H4 (cell line): ENCODE results near the gene GABRB1. TPM values are rescaled to one million over a fixed set of nuclear protein-coding genes. Genes with fewer than 3 reads are reported as not detected.

Source experiments
- DNase-seq: peaks from one replicate; pipeline ENCODE4 v3.0.0-alpha.2; 2015; ENCODE audit warnings: low spot score
- total RNA-seq: library from RNA; depleted of rRNA; stranded (reverse); fragments of >200 nt; shearing (Covaris generic); gene quantifications from 2 replicates; pipeline ENCODE4 v1.2.3, GENCODE V29; 2014

The GABRB1 gene
- total RNA-seq, 1 experiment from 2014 or later: 0.04 TPM

- no peak for DNase-seq
These were observed 87.0 kb downstream of the GABRB1 start for GRCh38 chr4:47118192-47118929.

DNA sequence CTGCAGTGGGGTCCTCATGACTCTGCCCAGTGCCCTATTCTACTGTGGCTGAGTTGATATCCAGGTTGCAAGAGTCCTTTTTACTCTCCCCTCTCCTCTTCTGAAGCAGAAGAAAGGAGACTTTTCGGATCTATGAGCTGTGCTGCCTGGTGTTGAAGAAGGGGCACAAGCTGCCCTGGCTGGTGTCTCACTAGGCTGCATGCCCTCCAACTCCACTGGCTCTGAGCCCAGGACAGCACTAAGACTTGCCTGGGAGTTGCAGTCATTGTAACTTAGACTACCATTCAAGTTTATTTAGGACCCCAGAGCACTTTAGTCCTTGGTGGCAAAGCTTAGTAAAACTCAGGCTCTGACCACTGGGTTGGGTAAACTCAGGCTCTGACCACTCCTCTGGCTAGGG, 89.4 kb downstream of the GABRB1 start:
- DNase-seq: no peak

- DNase-seq: peak; percentile 81
These were observed 91.4 kb downstream of the GABRB1 start for GRCh38 chr4:47122592-47123291.

DNA sequence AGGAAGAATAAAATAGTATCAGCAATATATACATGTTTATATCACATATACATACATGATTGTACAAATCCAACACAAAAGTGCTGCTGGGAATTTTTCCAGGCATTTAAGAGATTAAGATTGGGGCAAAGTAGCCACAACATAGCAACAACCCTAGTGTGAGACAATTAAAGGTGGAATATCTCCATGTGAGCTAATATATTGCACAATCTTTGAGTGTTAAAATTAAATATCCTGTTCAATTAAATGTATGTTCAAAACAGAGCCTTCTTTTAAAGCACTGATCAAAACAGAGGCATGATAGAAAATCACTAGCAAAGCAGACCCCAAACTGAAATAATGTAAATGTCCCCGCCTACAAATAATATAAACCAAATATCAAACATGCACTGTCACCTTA, 97.6 kb downstream of the GABRB1 start:
- no peak for DNase-seq

DNA sequence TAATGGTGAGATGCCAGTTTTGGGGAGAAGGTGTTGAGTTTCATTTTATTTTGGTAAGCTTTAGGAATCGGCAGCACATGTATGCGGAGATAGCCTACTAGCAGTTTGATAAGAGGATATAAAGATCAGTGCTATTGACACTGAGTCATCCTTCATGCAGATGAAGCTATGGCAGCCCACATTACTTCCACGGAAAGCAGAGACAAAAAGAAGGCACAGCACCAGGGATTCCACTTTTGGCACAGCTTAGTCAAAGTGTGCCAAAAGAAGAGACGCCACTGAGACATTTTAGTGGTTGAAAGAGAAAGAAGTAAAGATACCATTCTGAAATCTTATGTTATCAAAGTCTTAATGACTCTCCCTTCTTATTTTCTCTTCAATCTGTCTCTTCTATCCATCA, 103.8 kb downstream of the GABRB1 start:
- DNase-seq: no peak

DNA sequence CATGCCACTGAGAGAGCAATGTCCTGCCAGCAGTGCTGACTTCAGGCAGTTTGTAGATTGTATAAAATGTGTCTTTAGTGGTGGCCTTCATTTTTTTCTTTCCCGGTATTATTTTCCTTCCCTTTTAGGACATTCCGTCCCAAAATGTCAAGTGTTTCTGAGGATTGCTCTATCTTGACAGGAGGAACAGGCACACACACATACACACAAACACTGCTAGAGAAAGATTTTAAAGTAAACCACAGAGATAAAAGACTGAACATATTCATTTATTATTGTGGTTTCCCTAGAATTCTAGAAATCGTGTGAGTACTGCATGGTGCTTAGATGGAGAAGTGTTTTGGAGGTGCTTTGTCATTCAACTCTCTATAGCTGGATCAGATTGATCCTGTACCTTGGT, 111.9 kb downstream of the GABRB1 start:
- no peak for DNase-seq

- DNase-seq: peak; percentile 66
These were observed 114.3 kb downstream of the GABRB1 start for GRCh38 chr4:47145630-47146029.

DNA sequence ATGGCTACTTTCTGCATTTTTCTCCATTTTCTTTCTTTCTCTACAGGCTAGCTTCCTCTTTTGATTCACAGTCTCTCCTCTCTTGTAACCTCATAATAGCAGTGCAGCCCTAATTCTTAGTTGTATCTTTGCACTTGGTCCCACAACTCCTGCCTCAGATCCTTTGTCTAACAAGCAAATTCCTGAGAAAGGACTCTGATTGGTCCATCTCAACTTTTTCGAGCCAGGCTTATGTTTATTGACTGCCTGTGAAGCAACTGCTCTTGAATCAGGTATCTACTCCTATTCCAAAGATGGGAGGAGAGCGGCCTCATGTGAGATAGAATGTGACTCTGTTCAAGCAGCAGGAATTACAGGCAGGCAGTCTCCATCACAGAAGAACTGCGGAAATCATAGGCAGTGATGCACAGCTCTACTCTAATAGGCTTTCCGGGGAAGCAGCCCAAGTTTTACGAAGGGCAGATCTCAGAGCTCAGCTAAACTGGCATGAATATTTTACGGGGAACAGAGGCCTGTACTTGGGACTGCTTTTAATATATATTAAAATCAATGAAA, 123.5 kb downstream of the GABRB1 start:
- DNase-seq: no peak

GRCh38 chr4:47155919-47156318, 124.6 kb downstream of the GABRB1 start:
- no peak for DNase-seq

- no peak for DNase-seq
These were observed 128.7 kb downstream of the GABRB1 start for GRCh38 chr4:47160095-47160494.

DNA sequence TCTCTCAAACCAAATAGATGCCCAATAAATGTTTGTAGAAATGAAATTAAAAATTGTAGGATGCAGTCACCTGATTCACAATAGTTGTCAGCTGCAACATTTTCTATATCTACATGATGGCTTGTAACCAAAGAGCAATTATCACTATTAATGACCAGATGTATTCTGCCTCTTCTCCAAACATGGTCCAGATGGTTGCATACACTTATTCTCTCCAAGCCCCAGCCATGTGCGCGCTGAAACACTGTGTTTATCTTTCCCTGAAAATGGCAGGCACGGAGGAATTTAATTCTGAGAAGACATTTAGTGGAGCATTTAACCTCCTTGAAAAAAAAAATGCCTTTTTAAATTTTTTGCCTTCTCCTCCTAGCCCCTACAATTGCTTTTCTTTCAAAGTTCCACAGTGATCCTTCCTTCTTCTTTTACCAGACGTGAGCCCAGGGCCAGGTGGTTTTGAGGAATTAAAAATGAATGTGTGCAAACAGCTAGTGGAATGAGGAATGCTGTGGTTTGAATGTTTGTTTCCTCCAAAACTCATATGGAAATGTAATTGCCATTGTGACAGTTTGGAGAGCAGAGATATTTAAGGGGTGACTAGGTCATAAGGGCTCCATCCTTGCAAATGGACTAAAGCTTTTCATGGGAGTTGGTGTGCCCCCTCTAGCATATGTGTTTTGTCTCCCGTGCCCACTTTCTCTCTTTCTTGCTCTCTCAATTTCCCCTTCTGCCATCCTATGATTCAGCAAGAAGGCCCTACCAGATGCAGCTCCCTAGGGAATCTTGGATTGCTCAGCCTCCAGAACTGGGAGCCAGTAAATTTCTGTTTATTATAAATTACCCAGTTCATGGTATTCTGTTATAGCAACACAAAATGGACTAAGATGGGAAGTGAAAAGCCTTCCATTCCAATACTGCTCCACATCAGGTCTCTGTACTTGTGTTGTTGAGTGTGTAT, 136.0 kb downstream of the GABRB1 start:
- peak; percentile 24 for DNase-seq

- no peak for DNase-seq
These were observed 152.7 kb downstream of the GABRB1 start for GRCh38 chr4:47184083-47184482.

DNA sequence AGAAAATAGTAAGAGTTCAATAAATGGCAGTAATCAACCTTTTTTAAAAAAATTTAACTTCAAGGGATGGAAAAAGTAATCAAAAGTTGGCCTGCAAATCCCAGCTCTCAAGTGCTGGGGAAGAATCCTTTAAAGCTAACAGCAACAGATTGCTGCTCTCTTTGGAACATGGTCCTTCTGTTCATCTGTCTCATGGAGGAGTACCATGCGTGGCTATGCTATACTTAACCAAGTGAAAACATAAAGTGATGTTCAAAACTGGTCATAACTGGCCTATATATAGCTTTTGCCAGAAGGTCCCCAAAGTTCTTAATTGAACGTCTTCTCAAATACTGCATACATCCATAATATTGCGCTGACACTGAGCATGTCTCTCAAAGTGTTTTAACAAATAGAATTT, 154.4 kb downstream of the GABRB1 start:
- no peak for DNase-seq

DNA sequence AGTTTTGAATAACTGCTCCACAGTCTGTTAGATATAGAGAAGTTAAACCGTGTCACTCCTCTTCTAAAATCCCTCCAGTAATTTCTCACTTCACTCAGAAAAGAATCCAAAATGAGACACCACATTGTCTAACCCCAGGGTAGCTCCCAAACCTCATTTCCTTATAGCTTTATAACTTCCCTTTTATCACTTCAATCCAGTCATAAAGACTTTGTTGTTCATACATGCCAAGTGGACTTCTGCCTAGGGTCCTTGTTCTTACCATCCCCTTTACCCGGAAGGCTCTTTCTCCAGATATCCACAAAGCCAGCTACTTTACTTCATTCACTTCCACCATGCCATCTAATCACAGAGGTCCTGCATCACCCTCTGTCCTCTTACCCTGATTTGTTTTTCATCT, 156.2 kb downstream of the GABRB1 start:
- no peak for DNase-seq

DNA sequence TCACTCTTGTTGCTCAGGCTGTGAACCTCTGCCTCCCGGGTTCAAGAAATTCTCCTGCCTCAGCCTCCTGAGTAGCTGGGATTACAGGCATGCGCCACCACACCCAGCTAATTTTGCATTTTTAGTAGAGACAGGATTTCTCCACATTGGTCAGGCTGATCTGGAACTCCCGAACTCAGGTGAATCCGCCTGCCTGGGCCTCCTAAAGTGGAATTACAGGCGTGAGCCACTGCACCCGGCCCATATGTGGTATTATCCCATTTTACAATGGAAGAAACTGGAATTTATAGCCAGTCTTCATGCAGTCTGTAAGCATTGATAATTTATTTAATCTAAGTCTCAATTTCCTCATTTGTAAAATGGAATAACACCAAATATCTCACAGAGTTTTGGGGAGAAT, 161.8 kb downstream of the GABRB1 start:
- no peak for DNase-seq

- no peak for DNase-seq
These were observed 162.8 kb downstream of the GABRB1 start for GRCh38 chr4:47194036-47194737.

DNA sequence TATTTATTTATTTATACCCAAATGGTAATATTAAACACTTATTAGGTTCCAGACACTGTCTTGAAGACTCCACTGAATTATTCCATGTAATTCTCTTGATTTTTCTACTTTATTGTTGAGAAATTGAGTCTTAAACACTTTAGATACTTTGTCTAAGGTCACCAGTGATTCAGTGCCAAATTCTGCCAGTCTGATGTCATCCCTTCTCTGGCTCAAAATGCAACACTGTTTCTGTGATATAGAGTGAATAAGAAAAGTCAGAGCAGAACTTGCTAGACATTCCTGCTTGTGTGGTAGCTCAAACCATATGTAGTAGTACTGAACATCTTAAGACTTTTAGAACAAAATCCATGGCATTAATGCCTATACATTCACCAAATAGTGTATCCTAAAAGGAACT, 164.3 kb downstream of the GABRB1 start:
- DNase-seq: no peak

DNA sequence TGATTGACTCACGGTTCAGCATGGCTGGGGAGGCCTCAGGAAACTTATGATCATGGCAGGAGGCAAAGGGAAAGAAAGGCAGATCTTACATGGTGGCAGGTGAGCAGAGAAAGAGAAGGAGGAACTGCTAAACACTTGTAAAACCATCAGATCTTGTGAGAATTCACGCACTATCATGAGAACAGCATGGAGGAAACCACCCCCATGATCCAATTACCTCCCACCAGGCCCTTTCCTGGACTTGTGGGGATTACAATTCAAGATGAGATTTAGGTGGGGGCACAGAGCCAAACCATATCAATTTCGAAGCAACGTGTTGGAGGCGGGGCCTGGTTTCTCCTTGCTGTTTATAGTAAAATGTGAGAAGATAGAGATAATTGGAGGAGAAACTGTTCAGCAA, 167.4 kb downstream of the GABRB1 start:
- no peak for DNase-seq

GRCh38 chr4:47203593-47203992, 172.2 kb downstream of the GABRB1 start:
- DNase-seq: no peak

GRCh38 chr4:47207555-47207954, 176.2 kb downstream of the GABRB1 start:
- no peak for DNase-seq

- no peak for DNase-seq
These were observed 178.5 kb downstream of the GABRB1 start for GRCh38 chr4:47209833-47210232.
